Mesothelial cell of epicardium (in vitro differentiated cells): ENCODE results near the gene CYP3A5. TPM values are rescaled to one million over a fixed set of nuclear protein-coding genes. Genes with fewer than 3 reads are reported as not detected.
"Not testable (repeated sequence)": the region's sequence is repeated elsewhere in the genome, so short reads cannot be mapped to it uniquely, and the experiment has no call there.

Experiments
- DNase-seq, 2 experiments: peaks; one replicate each; pipeline ENCODE4 v3.0.0; 2021; ENCODE audit warnings: low spot score in 2 of 2; ENCODE audit not compliant: unreplicated experiment in 2 of 2
- H3K27ac Mint-ChIP-seq: 2 replicates; pipeline ENCODE4 v1.8.0; 2021; ENCODE audit warnings: mixed read lengths
- H3K27me3 Mint-ChIP-seq: 2 replicates; pipeline ENCODE4 v1.8.0; 2021; ENCODE audit warnings: low read depth, mixed read lengths
- H3K36me3 Mint-ChIP-seq: 2 replicates; pipeline ENCODE4 v1.8.0; 2021; ENCODE audit warnings: mixed read lengths
- H3K4me1 Mint-ChIP-seq: 2 replicates; pipeline ENCODE4 v1.8.0; 2021; ENCODE audit warnings: mixed read lengths
- H3K4me3 Mint-ChIP-seq: 2 replicates; pipeline ENCODE4 v1.8.0; 2021; ENCODE audit warnings: mild to moderate bottlenecking, moderate library complexity, mixed read lengths
- H3K9me3 Mint-ChIP-seq: 2 replicates; pipeline ENCODE4 v1.8.0; 2021; ENCODE audit warnings: mixed read lengths
- total RNA-seq: library from RNA; stranded (reverse); gene quantifications from 3 replicates; pipeline ENCODE4 v1.2.1, GENCODE V29; 2021
- TF ChIP-seq, protein P1 (sequence below): fragments of 200-600 bp; sonication (generic); IDR thresholded peaks from one replicate; pipeline ENCODE4 v1.5.0; 2021; ENCODE audit warnings: antibody characterized with exemption; ENCODE audit not compliant: unreplicated experiment

The CYP3A5 gene
- total RNA-seq, 1 donor from 2014 or later: 9.2 TPM

- H3K27me3 Mint-ChIP-seq: no peaks in the 10 kb centered on the region
- H3K9me3 Mint-ChIP-seq: no peaks in the 10 kb centered on the region
- peaks cover 1% of the 10 kb centered on the region for H3K4me1 Mint-ChIP-seq
- no peak for DNase-seq
- no peak overlapping the region for H3K27ac Mint-ChIP-seq
- TF ChIP-seq, protein P1, sequence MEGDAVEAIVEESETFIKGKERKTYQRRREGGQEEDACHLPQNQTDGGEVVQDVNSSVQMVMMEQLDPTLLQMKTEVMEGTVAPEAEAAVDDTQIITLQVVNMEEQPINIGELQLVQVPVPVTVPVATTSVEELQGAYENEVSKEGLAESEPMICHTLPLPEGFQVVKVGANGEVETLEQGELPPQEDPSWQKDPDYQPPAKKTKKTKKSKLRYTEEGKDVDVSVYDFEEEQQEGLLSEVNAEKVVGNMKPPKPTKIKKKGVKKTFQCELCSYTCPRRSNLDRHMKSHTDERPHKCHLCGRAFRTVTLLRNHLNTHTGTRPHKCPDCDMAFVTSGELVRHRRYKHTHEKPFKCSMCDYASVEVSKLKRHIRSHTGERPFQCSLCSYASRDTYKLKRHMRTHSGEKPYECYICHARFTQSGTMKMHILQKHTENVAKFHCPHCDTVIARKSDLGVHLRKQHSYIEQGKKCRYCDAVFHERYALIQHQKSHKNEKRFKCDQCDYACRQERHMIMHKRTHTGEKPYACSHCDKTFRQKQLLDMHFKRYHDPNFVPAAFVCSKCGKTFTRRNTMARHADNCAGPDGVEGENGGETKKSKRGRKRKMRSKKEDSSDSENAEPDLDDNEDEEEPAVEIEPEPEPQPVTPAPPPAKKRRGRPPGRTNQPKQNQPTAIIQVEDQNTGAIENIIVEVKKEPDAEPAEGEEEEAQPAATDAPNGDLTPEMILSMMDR: no peak
- peaks cover 3% of the 10 kb centered on the region for H3K36me3 Mint-ChIP-seq
- H3K4me3 Mint-ChIP-seq: no peak overlapping the region
Measured at GRCh38 chr7:99638731-99639130, 41.1 kb downstream of the CYP3A5 start.

DNA sequence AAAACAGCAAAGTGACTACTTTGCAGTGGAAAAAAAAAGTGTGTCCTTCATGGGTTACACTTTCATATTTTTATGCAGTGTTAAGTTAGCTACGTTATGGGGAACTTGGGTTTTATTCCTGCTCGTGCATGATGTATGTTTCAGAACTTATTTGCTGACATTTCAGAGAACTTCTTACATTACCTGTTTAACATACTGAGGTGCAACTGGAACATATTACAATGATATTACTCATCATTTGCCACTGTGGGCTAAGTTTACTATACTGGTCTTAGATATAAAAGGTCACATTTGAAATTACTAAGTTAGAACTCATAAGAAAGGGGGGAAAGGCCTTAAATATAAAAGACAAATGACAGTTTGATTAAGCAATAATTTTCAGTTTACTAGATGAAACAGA is 42.4 kb downstream of the CYP3A5 start:
- H3K36me3 Mint-ChIP-seq, H3K4me3 Mint-ChIP-seq, H3K9me3 Mint-ChIP-seq, H3K27me3 Mint-ChIP-seq, H3K4me1 Mint-ChIP-seq, H3K27ac Mint-ChIP-seq, DNase-seq: not testable (repeated sequence)

- TF ChIP-seq, protein P1: no peak
- peak overlapping the region; percentile 84 for H3K27ac Mint-ChIP-seq
- H3K4me1 Mint-ChIP-seq: peaks cover 3% of the 10 kb centered on the region
- DNase-seq: no peak
- H3K36me3 Mint-ChIP-seq: peaks cover 24% of the 10 kb centered on the region
- H3K27me3 Mint-ChIP-seq: no peaks in the 10 kb centered on the region
- no peak overlapping the region for H3K4me3 Mint-ChIP-seq
- no peaks in the 10 kb centered on the region for H3K9me3 Mint-ChIP-seq
Measured at GRCh38 chr7:99631295-99632109, 48.3 kb downstream of the CYP3A5 start.

DNA sequence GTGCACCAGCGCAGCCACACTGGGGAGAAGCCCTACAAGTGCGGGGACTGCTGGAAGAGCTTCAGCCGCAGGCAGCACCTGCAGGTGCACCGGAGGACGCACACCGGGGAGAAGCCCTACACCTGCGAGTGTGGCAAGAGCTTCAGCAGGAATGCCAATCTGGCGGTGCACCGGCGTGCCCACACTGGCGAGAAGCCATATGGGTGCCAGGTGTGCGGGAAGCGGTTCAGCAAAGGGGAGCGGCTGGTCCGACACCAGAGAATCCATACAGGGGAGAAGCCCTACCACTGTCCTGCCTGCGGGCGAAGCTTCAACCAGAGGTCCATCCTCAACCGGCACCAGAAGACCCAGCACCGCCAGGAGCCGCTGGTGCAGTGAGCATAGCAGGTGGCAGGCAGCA is 50.2 kb downstream of the CYP3A5 start:
- Mint-ChIP-seq H3K36me3 (peaks cover 38% of the 10 kb centered on the region), H3K27me3 (no peaks in the 10 kb centered on the region), H3K4me3 (no peak overlapping the region), H3K9me3 (no peaks in the 10 kb centered on the region), H3K4me1 (peaks cover 2% of the 10 kb centered on the region), H3K27ac (no peak overlapping the region)
- no peak for DNase-seq
- TF ChIP-seq, protein P1: no peak

- no peaks in the 10 kb centered on the region for H3K27me3 Mint-ChIP-seq
- peaks cover 44% of the 10 kb centered on the region for H3K36me3 Mint-ChIP-seq
- H3K9me3 Mint-ChIP-seq: no peaks in the 10 kb centered on the region
- peaks cover 2% of the 10 kb centered on the region for H3K4me1 Mint-ChIP-seq
- no peak for DNase-seq
- TF ChIP-seq, protein P1: no peak
- H3K27ac Mint-ChIP-seq: no peak overlapping the region
- no peak overlapping the region for H3K4me3 Mint-ChIP-seq
Measured at GRCh38 chr7:99628471-99629465, 51.0 kb downstream of the CYP3A5 start.

DNA sequence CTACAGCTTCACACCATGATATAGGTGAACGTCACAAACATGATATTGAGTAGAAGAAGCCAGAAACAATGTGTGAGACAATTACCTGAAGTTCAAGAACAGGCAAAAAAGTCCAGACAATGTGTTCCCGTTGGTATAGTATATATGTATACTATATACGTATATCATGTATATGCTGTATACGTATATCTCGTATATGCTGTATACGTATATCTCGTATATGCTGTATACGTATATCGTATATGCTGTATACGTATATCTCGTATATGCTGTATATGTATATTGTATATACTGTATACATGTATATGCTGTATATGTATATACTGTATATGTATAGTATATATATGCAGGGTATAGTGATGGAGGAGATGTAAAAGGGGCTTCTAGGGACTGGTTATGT is 52.3 kb downstream of the CYP3A5 start:
- Mint-ChIP-seq H3K36me3 (peaks cover 50% of the 10 kb centered on the region), H3K4me3 (no peak overlapping the region), H3K4me1 (peaks cover 2% of the 10 kb centered on the region), H3K27ac (no peak overlapping the region), H3K9me3 (no peaks in the 10 kb centered on the region), H3K27me3 (no peaks in the 10 kb centered on the region)
- no peak for DNase-seq
- TF ChIP-seq, protein P1: no peak
